A673 (cell line): ENCODE results near the gene RAPGEFL1. TPM values are rescaled to one million over a fixed set of nuclear protein-coding genes. Genes with fewer than 3 reads are reported as not detected.

Source experiments
- Bru-seq: library from RNA; stranded (reverse); fragments of 400-500 nt; gene quantifications from one replicate; lab custom pipeline; 2021; lab: Mats Ljungman, UMichigan
- BruChase-seq, 2 experiments: library from RNA; stranded (reverse); fragments of 400-500 nt; gene quantifications; one replicate each; lab custom pipeline; 2021; lab: Mats Ljungman, UMichigan
- BruUV-seq: library from RNA; stranded (reverse); fragments of 400-500 nt; replicated peaks from 2 replicates; lab custom pipeline; 2021; lab: Mats Ljungman, UMichigan
- CTCF ChIA-PET: fragments of 300-600 bp; sonication (Branson Sonifier 250); formaldehyde crosslinking; loops from one replicate; lab custom pipeline; 2022; ENCODE audit warnings: antibody characterized with exemption; lab: Charles Lee
- POLR2A ChIA-PET: fragments of 300-600 bp; sonication (Branson Sonifier 250); formaldehyde crosslinking; loops from one replicate; lab custom pipeline; 2022; ENCODE audit warnings: antibody characterized with exemption; ENCODE audit not compliant: low non-redundant PET; lab: Charles Lee
- DNase-seq: peaks from one replicate; pipeline ENCODE4 v3.0.0-alpha.2; 2015; ENCODE audit warnings: low spot score
- H3K27ac ChIP-seq: fragments of 200-600 bp; sonication (generic); 2 replicates; pipeline ENCODE4 v1.5.1; 2016; ENCODE audit warnings: mixed run types, low read depth, mild to moderate bottlenecking, mixed read lengths, antibody characterized with exemption, low read length; ENCODE audit not compliant: poor library complexity, severe bottlenecking
- H3K27me3 ChIP-seq: fragments of 200-600 bp; sonication (generic); replicated peaks from 2 replicates; pipeline ENCODE4 v1.6.1; 2017; ENCODE audit warnings: mixed run types, low read depth, mild to moderate bottlenecking, mixed read lengths, antibody characterized with exemption, low read length; ENCODE audit not compliant: insufficient read depth, poor library complexity
- H3K36me3 ChIP-seq: fragments of 200-600 bp; sonication (generic); 2 replicates; pipeline ENCODE4 v1.6.1; 2016; ENCODE audit warnings: mixed run types, mild to moderate bottlenecking, mixed read lengths, antibody characterized with exemption, low read length; ENCODE audit not compliant: insufficient read depth, poor library complexity, severe bottlenecking
- H3K4me1 ChIP-seq: fragments of 200-600 bp; sonication (generic); 2 replicates; pipeline ENCODE4 v1.6.1; 2017; ENCODE audit warnings: mixed run types, mild to moderate bottlenecking, mixed read lengths, antibody characterized with exemption, low read length; ENCODE audit not compliant: insufficient read depth, poor library complexity, severe bottlenecking
- H3K4me3 ChIP-seq: fragments of 200-600 bp; sonication (generic); 2 replicates; pipeline ENCODE4 v1.5.1; 2016; ENCODE audit warnings: low read depth, mixed run types, mild to moderate bottlenecking, mixed read lengths, low read length; ENCODE audit not compliant: poor library complexity, severe bottlenecking
- H3K9me3 ChIP-seq: fragments of 200-600 bp; sonication (generic); 2 replicates; pipeline ENCODE4 v1.6.1; 2016; ENCODE audit warnings: mixed run types, low read depth, mild to moderate bottlenecking, mixed read lengths, antibody characterized with exemption, low read length; ENCODE audit not compliant: poor library complexity, severe bottlenecking
- EZH2 ChIP-seq: fragments of 200-600 bp; sonication (generic); IDR thresholded peaks from 2 replicates; pipeline ENCODE4 v1.6.1; 2017; ENCODE audit warnings: borderline replicate concordance, low read depth, mild to moderate bottlenecking, mixed read lengths, antibody characterized with exemption, low read length; ENCODE audit not compliant: poor library complexity, severe bottlenecking
- intact Hi-C: fragments of 100-400 bp; cut with micrococcal nuclease; formaldehyde crosslinking; loops from one replicate; pipeline ENCODE4 v1.10.0; 2022; ENCODE audit not compliant: unreplicated experiment
- long read RNA-seq: library from polyadenylated mRNA; stranded (forward); transcript quantifications from one replicate; pipeline ENCODE4 v2.0.0, GENCODE V29; 2022
- total RNA-seq: library from RNA; stranded (reverse); gene quantifications from 2 replicates; pipeline ENCODE4 v1.2.3, GENCODE V29; 2021
- TF ChIP-seq, protein P1 (sequence below): fragments of 300-800, 200-600 bp; sonication (generic); conservative IDR thresholded peaks from 2 replicates; pipeline ENCODE4 v1.5.1; 2017; ENCODE audit warnings: low read depth, mild to moderate bottlenecking, antibody characterized with exemption, low read length, moderate library complexity, mixed read lengths

RAPGEFL1 gene, protein sequence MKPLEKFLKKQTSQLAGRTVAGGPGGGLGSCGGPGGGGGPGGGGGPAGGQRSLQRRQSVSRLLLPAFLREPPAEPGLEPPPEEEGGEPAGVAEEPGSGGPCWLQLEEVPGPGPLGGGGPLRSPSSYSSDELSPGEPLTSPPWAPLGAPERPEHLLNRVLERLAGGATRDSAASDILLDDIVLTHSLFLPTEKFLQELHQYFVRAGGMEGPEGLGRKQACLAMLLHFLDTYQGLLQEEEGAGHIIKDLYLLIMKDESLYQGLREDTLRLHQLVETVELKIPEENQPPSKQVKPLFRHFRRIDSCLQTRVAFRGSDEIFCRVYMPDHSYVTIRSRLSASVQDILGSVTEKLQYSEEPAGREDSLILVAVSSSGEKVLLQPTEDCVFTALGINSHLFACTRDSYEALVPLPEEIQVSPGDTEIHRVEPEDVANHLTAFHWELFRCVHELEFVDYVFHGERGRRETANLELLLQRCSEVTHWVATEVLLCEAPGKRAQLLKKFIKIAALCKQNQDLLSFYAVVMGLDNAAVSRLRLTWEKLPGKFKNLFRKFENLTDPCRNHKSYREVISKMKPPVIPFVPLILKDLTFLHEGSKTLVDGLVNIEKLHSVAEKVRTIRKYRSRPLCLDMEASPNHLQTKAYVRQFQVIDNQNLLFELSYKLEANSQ
- total RNA-seq, result 11.4 and 11.9 TPM in 2 replicates
- Bru-seq, nascent RNA, result percentile 48 among the genes with signal in this experiment
- percentile 55 among the genes with signal in this experiment for BruChase-seq, experiment 1, labeled RNA remaining after a 2-hour chase
- percentile 57 among the genes with signal in this experiment for BruChase-seq, experiment 2, labeled RNA remaining after a 6-hour chase
- long read RNA-seq, full-length matches to known transcripts, result 1 of 5 reads
- long read RNA-seq, partial matches to known transcripts, result 3 of 5 reads
- long read RNA-seq, other reads (novel, unspliced or antisense), result 1 of 5 reads

DNA sequence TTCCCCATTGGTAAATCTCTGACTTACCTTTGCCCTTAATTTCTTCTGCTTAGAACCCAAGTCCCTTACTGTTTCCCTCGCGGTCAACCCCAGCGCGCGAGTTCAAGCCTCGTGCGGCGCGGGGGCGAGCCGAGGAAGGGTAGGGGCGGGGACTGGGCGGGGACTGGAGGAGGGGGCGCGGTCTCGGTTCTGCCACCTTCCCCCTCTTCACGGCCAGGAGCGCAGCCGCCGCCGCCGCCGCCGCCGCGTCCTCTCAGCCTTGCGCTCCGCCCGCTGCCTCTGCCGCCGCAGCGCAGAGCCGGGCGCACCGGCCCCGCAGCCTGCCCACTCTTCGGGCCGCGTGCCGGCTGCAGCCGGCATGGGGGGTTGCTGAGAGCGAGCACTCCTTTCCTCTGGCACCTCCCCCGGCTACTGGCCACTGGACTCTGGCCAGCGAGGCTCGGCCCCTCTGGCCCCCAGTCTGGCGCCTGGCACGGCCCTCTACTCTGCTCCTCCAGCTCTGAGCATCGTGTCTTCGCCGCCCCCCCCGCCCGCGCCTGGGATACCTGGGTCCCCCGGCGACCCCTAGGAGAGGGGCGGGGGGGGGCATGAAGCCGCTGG is at the start of gene RAPGEFL1:
RAPGEFL1 (plus strand) TSS at position 196 of the 600 bp plus-strand sequence; CDS start at position 588, 392 bp downstream.
- H3K27me3 ChIP-seq, result no peaks in the 10 kb centered on the region
- CTCF ChIA-PET, result no interaction called here
- BruUV-seq, result no TSS peak
- POLR2A ChIA-PET, result interaction anchor here (0.6 kb wide), 1 partner anchor 16 kb away, joined by 7 read pairs; no protein-coding TSS in a partner anchor
- H3K36me3 ChIP-seq, result no peaks in the 10 kb centered on the region
- intact Hi-C loops, result no loop called here
- no peak for TF ChIP-seq EZH2
- TF ChIP-seq, protein P1, sequence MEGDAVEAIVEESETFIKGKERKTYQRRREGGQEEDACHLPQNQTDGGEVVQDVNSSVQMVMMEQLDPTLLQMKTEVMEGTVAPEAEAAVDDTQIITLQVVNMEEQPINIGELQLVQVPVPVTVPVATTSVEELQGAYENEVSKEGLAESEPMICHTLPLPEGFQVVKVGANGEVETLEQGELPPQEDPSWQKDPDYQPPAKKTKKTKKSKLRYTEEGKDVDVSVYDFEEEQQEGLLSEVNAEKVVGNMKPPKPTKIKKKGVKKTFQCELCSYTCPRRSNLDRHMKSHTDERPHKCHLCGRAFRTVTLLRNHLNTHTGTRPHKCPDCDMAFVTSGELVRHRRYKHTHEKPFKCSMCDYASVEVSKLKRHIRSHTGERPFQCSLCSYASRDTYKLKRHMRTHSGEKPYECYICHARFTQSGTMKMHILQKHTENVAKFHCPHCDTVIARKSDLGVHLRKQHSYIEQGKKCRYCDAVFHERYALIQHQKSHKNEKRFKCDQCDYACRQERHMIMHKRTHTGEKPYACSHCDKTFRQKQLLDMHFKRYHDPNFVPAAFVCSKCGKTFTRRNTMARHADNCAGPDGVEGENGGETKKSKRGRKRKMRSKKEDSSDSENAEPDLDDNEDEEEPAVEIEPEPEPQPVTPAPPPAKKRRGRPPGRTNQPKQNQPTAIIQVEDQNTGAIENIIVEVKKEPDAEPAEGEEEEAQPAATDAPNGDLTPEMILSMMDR, result no peak
- no peaks in the 10 kb centered on the region for H3K9me3 ChIP-seq
- peak within 1 kb of the TSS; percentile 47 for H3K27ac ChIP-seq
- peaks cover 13% of the 10 kb centered on the region for H3K4me1 ChIP-seq
- DNase-seq, result peak; percentile 72
- peak within 1 kb of the TSS; percentile 55 for H3K4me3 ChIP-seq

DNA sequence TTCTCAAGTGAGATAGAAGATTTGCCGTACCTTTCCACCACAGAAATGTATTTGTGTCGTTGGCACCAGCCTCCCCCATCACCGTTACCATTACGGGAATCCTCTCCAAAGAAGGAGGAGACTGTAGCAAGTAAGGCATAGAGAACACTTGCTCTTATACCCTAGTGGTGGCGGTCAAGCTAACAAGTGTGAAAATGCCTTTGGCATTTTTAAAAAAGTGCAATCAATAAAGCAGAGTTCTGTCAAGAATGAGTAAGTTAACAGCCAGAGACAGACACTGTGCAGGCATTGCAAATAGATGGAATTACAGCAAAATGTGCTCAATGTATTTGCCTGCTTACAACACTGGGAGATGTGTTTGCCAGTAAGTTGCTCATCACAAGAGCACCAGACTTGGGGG is 47.8 kb upstream of the RAPGEFL1 start:
- H3K36me3 ChIP-seq, result peaks cover 59% of the 10 kb centered on the region
- BruUV-seq, result no TSS peak
- H3K27me3 ChIP-seq, result no peaks in the 10 kb centered on the region
- no peaks in the 10 kb centered on the region for H3K9me3 ChIP-seq
- H3K27ac ChIP-seq, result no peak overlapping the region
- TF ChIP-seq EZH2, result no peak
- TF ChIP-seq, protein P1, result no peak
- ChIA-PET POLR2A (no interaction called here), CTCF (no interaction called here)
- no peaks in the 10 kb centered on the region for H3K4me1 ChIP-seq
- no peak for DNase-seq
- intact Hi-C loops, result no loop called here
- no peak overlapping the region for H3K4me3 ChIP-seq
